Right ventricle myocardium superior (tissue), 1 donor: ENCODE measurements around the gene WFS1. TPM values are rescaled to one million over a fixed set of nuclear protein-coding genes. Genes with fewer than 3 reads are reported as not detected.

Experiments used
- ATAC-seq: fragments of 200-7000 bp; cut with Tn5 transposase; one replicate; pipeline ENCODE4 v1.9.1; 2020; ENCODE audit warnings: mild to moderate bottlenecking; ENCODE audit not compliant: poor library complexity
- DNase-seq: peaks from one replicate; pipeline ENCODE4 v3.0.0-alpha.2; 2020
- intact Hi-C: fragments of 100-400 bp; cut with DNase I; formaldehyde crosslinking; loops from one replicate; pipeline ENCODE4 v1.11.2; 2022
- total RNA-seq: library from RNA; stranded (reverse); fragmentation: NEBNext Ultra II Directional; extraction: Animal tissue kit (Norgen Biotek cat#: 25700); gene quantifications from one replicate; pipeline ENCODE4 v1.2.1, GENCODE V29; 2021
- donor health status: DM: no; HTN: yes; CAD: no; lungs with severe emphysema.

The WFS1 gene
- total RNA-seq, 1 donor from 2014 or later = 81.7 TPM

- intact Hi-C loops = no loop called here
- ATAC-seq (no peak), DNase-seq (no peak)
Measured at GRCh38 chr4:6273661-6273990, 4.0 kb downstream of the WFS1 start.

- no peak for DNase-seq
- intact Hi-C loops = no loop called here
- no peak for ATAC-seq
Measured at GRCh38 chr4:6275351-6275750, 5.7 kb downstream of the WFS1 start.

DNA sequence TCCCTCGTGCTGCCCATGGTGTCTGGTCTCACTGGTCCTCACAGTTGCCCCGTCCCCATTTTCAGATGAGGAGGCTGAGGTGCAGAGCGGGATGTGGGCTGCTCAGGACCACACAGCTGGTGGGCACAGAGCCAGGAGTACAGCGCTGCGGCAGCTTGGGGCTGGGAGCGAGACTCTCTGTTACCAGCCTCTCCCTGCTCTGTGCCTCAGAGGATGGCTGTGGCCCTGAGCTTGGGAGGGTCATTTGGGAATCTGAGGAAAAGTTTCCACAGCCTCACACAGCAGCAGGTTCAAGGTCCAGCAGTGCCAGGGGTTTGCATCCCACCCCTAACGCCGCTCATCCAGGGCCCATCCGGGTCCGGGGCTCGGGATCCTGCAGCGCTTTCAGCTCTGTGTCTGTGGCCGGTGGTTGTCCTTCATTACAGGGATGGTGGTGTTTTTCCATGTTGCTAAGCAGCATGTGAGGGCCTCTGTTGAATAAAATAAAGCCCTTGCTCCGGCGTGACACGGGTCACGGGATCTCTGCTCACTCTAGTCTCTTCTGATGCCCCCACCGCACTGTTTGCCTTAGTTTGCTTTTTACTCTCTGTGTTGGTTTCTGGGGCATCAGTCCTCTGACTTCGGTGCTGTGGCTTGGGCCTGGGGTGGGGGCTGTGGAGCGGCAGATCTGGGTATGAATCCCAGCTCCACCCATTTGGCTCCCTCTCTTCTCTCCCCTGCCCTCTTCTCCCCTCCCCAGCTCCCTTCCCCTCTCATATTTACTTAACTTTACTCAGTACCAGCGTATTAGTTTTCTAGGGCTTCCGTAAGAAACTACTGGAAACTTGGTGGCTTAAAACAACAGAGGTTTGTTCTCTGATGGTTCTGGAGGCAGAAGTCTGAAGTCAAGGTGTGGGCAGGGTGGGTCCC lies 6.5 kb downstream of the WFS1 start:
- ATAC-seq (peak; percentile 26), DNase-seq (peak; percentile 42)
- intact Hi-C loops = no loop called here

GRCh38 chr4:6277139-6277802 lies 7.6 kb downstream of the WFS1 start:
- intact Hi-C loops = no loop called here
- ATAC-seq (peak; percentile 65), DNase-seq (peak; percentile 66)

- intact Hi-C loops = no loop called here
- peak; percentile 40 for DNase-seq
- ATAC-seq = no peak
Measured at GRCh38 chr4:6277935-6278800, 8.5 kb downstream of the WFS1 start.

- intact Hi-C loops = no loop called here
- DNase-seq (peak; percentile 67), ATAC-seq (peak; percentile 66)
Measured at GRCh38 chr4:6278801-6279197, 9.1 kb downstream of the WFS1 start.

DNA sequence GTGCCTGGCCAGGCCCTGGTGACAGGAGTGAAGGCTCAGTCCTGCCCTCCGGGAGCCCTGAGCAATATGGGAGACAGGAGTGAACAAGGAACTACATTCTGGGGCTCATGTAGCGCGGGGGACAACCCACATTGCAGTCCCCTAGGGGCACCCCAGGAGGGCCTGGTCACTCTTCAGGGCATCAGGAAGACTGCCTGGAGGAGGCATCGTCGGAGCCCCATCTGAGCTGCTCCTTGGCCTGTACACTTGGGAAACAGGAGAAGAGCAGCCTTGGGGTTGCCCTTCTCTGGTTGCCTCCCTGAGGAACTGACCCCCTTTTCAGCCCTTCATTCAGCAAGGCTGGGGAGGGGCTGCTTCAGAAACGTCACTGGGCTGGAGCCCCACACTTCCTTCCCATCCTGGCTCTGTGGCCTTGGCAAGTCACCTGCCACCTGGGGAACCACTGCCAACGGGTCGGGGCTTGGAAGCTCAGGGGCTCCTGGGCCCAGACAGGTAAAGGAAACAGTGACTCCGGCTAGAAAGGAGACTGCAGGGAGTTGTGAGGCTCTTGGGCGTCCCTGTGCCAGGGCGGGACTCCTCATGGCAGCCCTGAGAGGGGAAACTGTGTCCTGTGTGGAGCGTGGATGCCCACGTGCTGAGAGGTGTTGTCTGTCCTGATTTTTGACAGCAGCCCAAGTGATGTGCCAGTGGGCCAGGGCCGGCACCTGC lies 10.1 kb downstream of the WFS1 start:
- intact Hi-C loops = no loop called here
- ATAC-seq (no peak), DNase-seq (no peak)

- ATAC-seq (no peak), DNase-seq (no peak)
- intact Hi-C loops = no loop called here
Measured at GRCh38 chr4:6280365-6280996, 10.8 kb downstream of the WFS1 start.

DNA sequence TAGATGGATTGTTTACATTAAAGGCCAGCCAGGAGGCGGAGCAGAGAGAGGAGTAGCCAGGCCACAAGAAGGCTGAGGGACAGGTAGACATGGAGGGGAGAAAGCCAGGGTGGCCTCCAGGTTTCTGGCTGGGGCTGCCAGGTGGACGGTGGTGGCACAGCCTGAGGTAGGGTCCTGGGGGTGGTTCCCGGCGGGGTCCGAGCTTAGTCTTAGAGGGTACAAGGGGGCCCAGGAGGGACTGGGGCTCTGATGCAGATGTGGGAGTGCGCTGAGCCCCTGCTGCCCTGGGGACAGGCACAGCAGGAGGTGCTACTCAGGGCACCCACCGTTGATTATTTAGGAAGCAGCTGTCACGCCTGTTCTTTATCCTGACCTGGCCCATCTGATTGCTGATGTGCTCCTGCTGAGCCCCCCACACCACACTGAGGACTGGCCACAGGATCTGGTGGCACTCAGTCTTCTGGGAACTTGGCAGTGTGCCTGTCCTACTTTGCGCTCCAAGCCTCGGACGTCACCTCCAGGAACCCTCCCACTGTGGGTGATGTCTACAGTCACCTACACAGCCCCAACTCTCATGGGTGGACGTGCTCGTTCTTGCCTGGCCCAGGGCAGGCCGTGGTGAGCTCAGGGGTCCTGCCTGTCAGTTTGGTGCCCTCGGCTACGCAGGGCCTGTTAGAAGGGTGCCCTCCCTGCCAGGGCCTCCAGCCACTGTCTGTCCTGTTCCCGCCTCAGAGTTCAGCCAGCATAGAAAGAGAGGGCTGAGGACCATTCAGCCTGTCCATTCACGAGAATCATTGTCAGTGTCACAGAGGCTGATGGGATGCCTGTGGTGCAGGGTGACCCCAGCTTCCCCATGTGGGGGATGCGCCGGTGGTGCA lies 12.0 kb downstream of the WFS1 start:
- intact Hi-C loops = no loop called here
- peak; percentile 62 for ATAC-seq
- DNase-seq = peak; percentile 76

GRCh38 chr4:6282314-6282771 lies 12.7 kb downstream of the WFS1 start:
- no peak for ATAC-seq
- intact Hi-C loops = no loop called here
- no peak for DNase-seq

DNA sequence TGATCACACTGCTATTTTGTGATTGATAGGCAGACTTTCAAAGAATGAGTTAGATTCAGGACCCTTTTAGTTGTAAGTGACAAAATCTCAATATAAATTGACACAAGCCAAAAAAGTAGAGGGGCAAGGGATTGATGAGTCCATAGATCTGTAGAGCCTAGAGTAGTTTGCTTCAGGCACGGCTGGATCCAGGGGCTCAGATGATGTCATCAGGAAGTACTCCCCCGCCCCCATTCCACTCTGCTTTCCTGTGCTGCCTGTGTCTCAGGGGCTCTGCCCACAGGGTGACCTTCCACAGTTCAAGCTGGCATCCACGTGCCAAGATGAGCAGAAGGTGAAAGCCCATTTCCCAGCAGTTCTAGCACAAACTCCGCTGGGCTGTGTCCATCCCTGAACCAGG lies 13.6 kb downstream of the WFS1 start:
- intact Hi-C loops = no loop called here
- ATAC-seq = no peak
- no peak for DNase-seq

GRCh38 chr4:6287017-6287788 lies 17.6 kb downstream of the WFS1 start:
- peak; percentile 47 for ATAC-seq
- intact Hi-C loops = no loop called here
- DNase-seq = no peak

DNA sequence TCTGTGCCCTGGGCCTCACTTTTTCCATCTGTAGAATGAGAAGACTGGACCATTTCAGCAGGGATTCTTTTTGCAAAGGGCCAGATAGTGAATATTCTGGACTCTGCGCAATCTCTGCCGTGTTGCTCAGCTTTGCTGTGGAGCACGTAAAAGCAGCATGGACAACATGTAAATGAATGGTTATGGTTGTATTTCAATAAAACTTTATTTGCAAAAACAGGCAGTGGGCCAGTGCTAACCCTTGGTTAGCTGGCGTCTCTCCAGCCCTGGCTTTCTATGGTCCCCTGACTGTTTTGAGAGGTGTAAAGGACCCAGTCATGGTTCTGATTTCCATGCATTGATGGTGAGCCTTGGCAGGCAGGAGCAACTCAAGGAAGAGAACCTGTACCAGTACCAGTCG lies 18.7 kb downstream of the WFS1 start:
- intact Hi-C loops = no loop called here
- DNase-seq (no peak), ATAC-seq (no peak)

DNA sequence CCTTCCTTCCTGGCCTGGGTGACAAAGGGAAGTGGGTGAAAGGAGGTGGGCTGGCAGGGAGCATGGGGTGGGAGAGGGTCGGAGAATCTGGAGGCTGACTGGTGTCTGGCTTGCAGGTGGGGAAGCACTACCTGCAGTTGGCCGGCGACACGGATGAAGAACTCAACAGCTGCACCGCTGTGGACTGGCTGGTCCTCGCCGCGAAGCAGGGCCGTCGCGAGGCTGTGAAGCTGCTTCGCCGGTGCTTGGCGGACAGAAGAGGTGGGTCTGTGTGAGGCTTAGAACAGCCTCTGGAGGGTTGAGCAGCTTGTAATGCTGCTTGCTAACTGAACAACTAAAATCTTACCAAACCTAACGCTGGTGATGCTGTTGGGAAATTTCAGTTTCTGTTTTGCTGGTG lies 19.2 kb downstream of the WFS1 start:
- DNase-seq (no peak), ATAC-seq (no peak)
- intact Hi-C loops = no loop called here

DNA sequence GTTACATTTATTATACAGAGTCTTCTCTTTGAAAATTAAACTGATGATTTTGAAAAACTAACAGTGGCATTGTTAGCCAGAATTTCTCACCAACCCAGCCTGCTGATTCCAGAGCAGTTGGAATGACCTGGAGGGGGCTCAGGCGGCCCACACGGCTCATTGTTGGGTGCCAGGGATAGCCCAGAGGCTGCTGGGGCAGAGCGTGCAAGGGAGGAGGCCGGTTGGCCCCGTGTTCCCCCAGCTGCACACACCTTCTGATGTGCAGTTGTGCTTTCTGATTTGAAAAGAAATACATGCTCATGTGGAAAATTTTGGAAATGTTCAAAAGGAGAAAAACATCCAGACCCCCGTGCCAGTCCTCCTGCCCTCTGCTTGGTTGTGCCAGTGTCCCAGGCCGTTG lies 20.6 kb downstream of the WFS1 start:
- ATAC-seq = no peak
- intact Hi-C loops = no loop called here
- no peak for DNase-seq

- intact Hi-C loops = no loop called here
- ATAC-seq (no peak), DNase-seq (no peak)
Measured at GRCh38 chr4:6290769-6291547, 21.3 kb downstream of the WFS1 start.
